B cell (primary cell): ENCODE data around the gene TMEM219. TPM values are rescaled to one million over a fixed set of nuclear protein-coding genes. Genes with fewer than 3 reads are reported as not detected.

Source experiments
- ATAC-seq: fragments of 200-7000 bp; cut with Tn5 transposase; one replicate; pipeline ENCODE4 v1.10.0; 2021; ENCODE audit warnings: low read depth, mild to moderate bottlenecking, moderate number of reproducible peaks, moderate library complexity
- CTCF ChIA-PET: fragments of 350-600 bp; sonication (Branson Sonifier 250); formaldehyde crosslinking; loops from one replicate; lab custom pipeline; 2021; ENCODE audit warnings: antibody characterized with exemption, inconsistent platforms; lab: Charles Lee
- POLR2A ChIA-PET: fragments of 350-600 bp; sonication (Branson Sonifier 250); formaldehyde crosslinking; loops from one replicate; lab custom pipeline; 2021; ENCODE audit warnings: antibody characterized with exemption; lab: Charles Lee
- DNase-seq: peaks from one replicate; pipeline ENCODE4 v3.0.0; 2013
- H2AFZ ChIP-seq: 2 replicates; pipeline ENCODE4 v1.6.1; 2012; ENCODE audit warnings: mild to moderate bottlenecking, low read depth, low read length; ENCODE audit not compliant: insufficient read depth, poor library complexity, severe bottlenecking
- H3K27ac ChIP-seq, 2 donors: 1 replicate in 1 of 2; 2 replicates in 1 of 2; pipeline ENCODE4 v1.5.1; 2012 to 2013; ENCODE audit warnings: low read length in 2 of 2, mild to moderate bottlenecking in 2 of 2, moderate library complexity in 1 of 2
- H3K27me3 ChIP-seq, 4 experiments: fragments of 200-600 bp in 1 of 4; sonication (generic) in 1 of 4; replicated peaks in 1 of 4; 1 replicate in 2 of 4; 2 replicates in 2 of 4; pipeline versions ENCODE4 v1.6.1 to v1.7.0; 2013 to 2016; ENCODE audit warnings: low read length in 3 of 4, mild to moderate bottlenecking in 2 of 4, mixed read lengths in 1 of 4, moderate library complexity in 1 of 4; ENCODE audit not compliant: insufficient read depth in 4 of 4, control insufficient read depth in 3 of 4; ENCODE audit errors: control extremely low read depth in 1 of 4
- H3K36me3 ChIP-seq, 2 experiments: replicated peaks in 1 of 2; 1 replicate in 1 of 2; 2 replicates in 1 of 2; pipeline versions ENCODE4 v1.6.1 to v1.7.1; 2013; ENCODE audit warnings: low read length in 1 of 2; ENCODE audit not compliant: insufficient read depth in 2 of 2, control insufficient read depth in 1 of 2; ENCODE audit errors: control extremely low read depth in 1 of 2, extremely low read depth in 1 of 2
- H3K4me1 ChIP-seq, 2 donors: fragments of 200-600 bp in 1 of 2; sonication (generic) in 1 of 2; 1 replicate in 1 of 2; 2 replicates in 1 of 2; pipeline versions ENCODE4 v1.5.1 to v1.6.1; 2013 to 2017; ENCODE audit warnings: low read length in 2 of 2; ENCODE audit not compliant: control insufficient read depth in 2 of 2, insufficient read depth in 2 of 2
- H3K4me2 ChIP-seq: replicated peaks from 2 replicates; pipeline ENCODE3; 2012; ENCODE audit warnings: mild to moderate bottlenecking, low read depth, low read length; ENCODE audit not compliant: poor library complexity, severe bottlenecking
- H3K4me3 ChIP-seq, 5 experiments: fragments of 200-600 bp in 1 of 5; sonication (generic) in 1 of 5; 1 replicate in 3 of 5; 2 replicates in 2 of 5; pipeline versions ENCODE4 v1.5.1 to v1.7.0; 2011 to 2016; ENCODE audit warnings: low read length in 4 of 5, mild to moderate bottlenecking in 4 of 5, low read depth in 2 of 5, control low read depth in 1 of 5, moderate library complexity in 1 of 5; ENCODE audit not compliant: insufficient read depth in 1 of 5; ENCODE audit errors: control extremely low read depth in 1 of 5, extremely low read depth in 1 of 5
- H3K79me2 ChIP-seq: fragments of 200-600 bp; sonication (generic); one replicate; pipeline ENCODE4 v1.6.0; 2016; ENCODE audit warnings: low read length; ENCODE audit not compliant: control insufficient read depth, insufficient read depth
- H3K9ac ChIP-seq: fragments of 200-600 bp; sonication (generic); 2 replicates; pipeline ENCODE4 v1.6.1; 2017; ENCODE audit warnings: mild to moderate bottlenecking, low read length, moderate library complexity
- H3K9me3 ChIP-seq, 3 donors: one replicate each; pipeline versions ENCODE4 v1.6.1 to v1.7.1; 2013; ENCODE audit warnings: low read length in 2 of 3; ENCODE audit not compliant: control insufficient read depth in 2 of 3, insufficient read depth in 1 of 3; ENCODE audit errors: control extremely low read depth in 1 of 3
- H4K20me1 ChIP-seq: 2 replicates; pipeline ENCODE4 v1.6.0; 2012; ENCODE audit warnings: mild to moderate bottlenecking, low read length; ENCODE audit not compliant: insufficient read depth, control insufficient read depth, poor library complexity, severe bottlenecking
- H3K27ac Mint-ChIP-seq: one replicate; pipeline ENCODE4 v1.8.0; 2021; ENCODE audit warnings: mixed read lengths
- H3K27me3 Mint-ChIP-seq: one replicate; pipeline ENCODE4 v1.8.0; 2021; ENCODE audit warnings: mixed read lengths
- H3K4me1 Mint-ChIP-seq: one replicate; pipeline ENCODE4 v1.8.0; 2021; ENCODE audit warnings: mixed read lengths
- H3K4me3 Mint-ChIP-seq: one replicate; pipeline ENCODE4 v1.8.0; 2021; ENCODE audit warnings: mixed read lengths
- H3K9me3 Mint-ChIP-seq: one replicate; pipeline ENCODE4 v1.8.0; 2022; ENCODE audit warnings: mixed read lengths; ENCODE audit not compliant: insufficient read depth
- CTCF ChIP-seq: fragments of 200-600 bp; IDR thresholded peaks from one replicate; pipeline ENCODE4 v1.8.0; 2022; ENCODE audit warnings: antibody characterized with exemption, mild to moderate bottlenecking
- EZH2 ChIP-seq: IDR thresholded peaks from 2 replicates; pipeline ENCODE4 v1.6.1; 2012; ENCODE audit warnings: borderline replicate concordance, low read depth, mild to moderate bottlenecking, moderate library complexity, low read length; ENCODE audit not compliant: insufficient read depth, poor library complexity, severe bottlenecking
- WGBS: methylation state at CpG from one replicate; pipeline ENCODE4 v1.1.5; 2013; ENCODE audit warnings: missing lambda C conversion rate; ENCODE audit not compliant: insufficient coverage; 5-methylcytosine and 5-hydroxymethylcytosine counted together
- intact Hi-C: fragments of 100-400 bp; cut with micrococcal nuclease; formaldehyde crosslinking; loops from one replicate; pipeline ENCODE4 v1.10.0; 2022
- polyA plus RNA-seq: library from polyadenylated mRNA; depleted of rRNA; stranded (reverse); fragments of >200 nt; gene quantifications from 2 replicates; pipeline ENCODE4 v1.2.3, GENCODE V29; 2012
- total RNA-seq, 2 donors: library from RNA; stranded (reverse); fragments of 120-200 nt in 1 of 2; gene quantifications; 1 replicate in 1 of 2; 2 replicates in 1 of 2; pipeline versions ENCODE4 v1.2.3 to v1.2.4, GENCODE V29; 2013 to 2022

The TMEM219 gene
- total and polyA plus RNA-seq, 2 donors (not counting 1 experiment from before 2014, with no cell fraction given), result 66.6 to 103 TPM

GRCh38 chr16:29994600-29995323 is 32.9 kb downstream of the TMEM219 start:
- Histone ChIP-seq H3K36me3 (peaks cover 0 to 36% of the 10 kb centered on the region in 2 experiments), H4K20me1 (no peaks in the 10 kb centered on the region), H3K4me2 (peak overlapping the region; percentile 83), H3K9me3 (no peaks in the 10 kb centered on the region), H3K27me3 (no peaks in the 10 kb centered on the region), H3K4me1 (peaks cover 15 to 22% of the 10 kb centered on the region in 2 donors), H3K9ac (peak overlapping the region; percentile 97), H3K79me2 (peaks cover 13% of the 10 kb centered on the region), H2AFZ (peak overlapping the region; percentile 96), H3K4me3 (peak overlapping the region; percentile 89 to 100 (median 98)), H3K27ac (peak overlapping the region; percentile 94 to 97)
- intact Hi-C loops, result loop anchor here (2.0 to 5.0 kb wide), 2 partner anchors 70 to 663 kb away; partner anchors contain the start of genes ALDOA and FBRS
- Mint-ChIP-seq H3K9me3 (no peaks in the 10 kb centered on the region), H3K4me1 (peaks cover 43% of the 10 kb centered on the region), H3K27ac (peak overlapping the region; percentile 94), H3K27me3 (no peaks in the 10 kb centered on the region), H3K4me3 (peak overlapping the region; percentile 98)
- ChIA-PET CTCF (interaction anchor here (1.2 to 1.8 kb wide), 3 partner anchors 11 to 38 kb away, joined by 4 to 5 read pairs (median 4); partner anchors contain the start of gene TAOK2), POLR2A (interaction anchor here (0.5 to 1.2 kb wide), 2 partner anchors 22 to 61 kb away, joined by 4 to 8 read pairs; partner anchors contain the start of gene TAOK2)
- TF ChIP-seq EZH2 (no peak), CTCF (no peak)
- WGBS, result 12% methylated on average over 23 of the region's 24 CpGs
- no peak for ATAC-seq
- no peak for DNase-seq
